Keratinocyte (primary cell): ENCODE results near the gene KLF16.
A peak's percentile ranks its signal among the peaks of the same experiment; 100 is the strongest.

Source experiments
- EZH2 ChIP-seq: IDR thresholded peaks from one replicate; pipeline ENCODE4 v1.6.1; 2012; ENCODE audit warnings: inconsistent platforms, mild to moderate bottlenecking, low read length, moderate library complexity
- TF ChIP-seq, protein P1 (sequence below), 3 experiments: IDR thresholded peaks in 1 of 3; conservative IDR thresholded peaks in 1 of 3; optimal IDR thresholded peaks in 1 of 3; 2 replicates in 2 of 3; 3 replicates in 1 of 3; pipeline versions ENCODE3 to v1.5.1; 2011; ENCODE audit warnings: low read length in 3 of 3, mild to moderate bottlenecking in 3 of 3, moderate library complexity in 2 of 3, control low read depth in 1 of 3, inconsistent platforms in 1 of 3; ENCODE audit not compliant: insufficient read depth in 2 of 3; ENCODE audit errors: extremely low read depth in 1 of 3

DNA sequence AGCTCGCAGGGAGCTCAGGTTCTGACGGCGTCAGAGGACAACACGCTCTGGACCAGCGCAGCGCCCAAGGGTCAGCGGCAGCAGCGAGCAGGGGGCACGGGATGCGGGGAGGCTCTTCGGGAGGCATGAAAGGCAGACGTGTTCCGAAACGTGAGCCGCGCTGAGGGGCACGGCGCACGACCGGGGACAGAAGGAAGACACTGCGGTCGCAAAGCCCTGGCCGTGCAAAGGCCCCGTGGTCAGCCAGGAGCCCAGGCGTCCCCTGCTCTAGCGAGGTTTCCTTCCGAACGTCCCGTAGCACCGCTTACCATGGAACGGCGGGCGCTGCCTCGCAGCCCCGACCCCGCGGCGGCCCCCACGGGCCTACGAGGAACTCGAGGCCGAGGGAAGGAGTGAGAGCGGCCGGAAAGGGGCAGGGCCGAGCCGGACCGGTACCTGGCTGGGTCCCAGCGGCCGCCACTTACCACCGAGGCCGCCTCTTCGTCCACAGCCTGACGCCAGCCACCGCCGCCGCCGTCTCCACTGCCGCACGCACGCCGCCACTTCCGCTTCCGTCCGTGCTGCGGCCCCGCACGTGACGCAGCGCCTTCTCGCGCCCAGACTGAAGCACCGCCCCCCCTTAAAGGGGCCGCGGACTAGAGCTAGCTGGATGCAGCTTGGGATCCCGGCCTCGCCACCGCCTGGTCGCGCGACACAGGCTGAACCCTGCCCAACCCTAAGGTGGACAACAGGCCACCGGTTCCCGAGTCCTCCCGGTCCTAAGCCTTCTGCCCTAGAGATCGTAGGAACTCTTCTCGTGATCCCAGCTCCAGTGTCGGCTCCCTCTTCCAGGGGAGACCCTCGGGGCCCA, 12.5 kb upstream of the KLF16 start:
- TF ChIP-seq, protein P1, sequence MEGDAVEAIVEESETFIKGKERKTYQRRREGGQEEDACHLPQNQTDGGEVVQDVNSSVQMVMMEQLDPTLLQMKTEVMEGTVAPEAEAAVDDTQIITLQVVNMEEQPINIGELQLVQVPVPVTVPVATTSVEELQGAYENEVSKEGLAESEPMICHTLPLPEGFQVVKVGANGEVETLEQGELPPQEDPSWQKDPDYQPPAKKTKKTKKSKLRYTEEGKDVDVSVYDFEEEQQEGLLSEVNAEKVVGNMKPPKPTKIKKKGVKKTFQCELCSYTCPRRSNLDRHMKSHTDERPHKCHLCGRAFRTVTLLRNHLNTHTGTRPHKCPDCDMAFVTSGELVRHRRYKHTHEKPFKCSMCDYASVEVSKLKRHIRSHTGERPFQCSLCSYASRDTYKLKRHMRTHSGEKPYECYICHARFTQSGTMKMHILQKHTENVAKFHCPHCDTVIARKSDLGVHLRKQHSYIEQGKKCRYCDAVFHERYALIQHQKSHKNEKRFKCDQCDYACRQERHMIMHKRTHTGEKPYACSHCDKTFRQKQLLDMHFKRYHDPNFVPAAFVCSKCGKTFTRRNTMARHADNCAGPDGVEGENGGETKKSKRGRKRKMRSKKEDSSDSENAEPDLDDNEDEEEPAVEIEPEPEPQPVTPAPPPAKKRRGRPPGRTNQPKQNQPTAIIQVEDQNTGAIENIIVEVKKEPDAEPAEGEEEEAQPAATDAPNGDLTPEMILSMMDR (optimal IDR thresholded peaks at IDR 0.05 in 1 of 3, IDR thresholded peaks at IDR 0.05 in 1 of 3, conservative IDR thresholded peaks at IDR 0.05 in 1 of 3; ENCODE audit: extremely low read depth in 1 of 3, insufficient read depth in 2 of 3, low read length in 3 of 3) = peak in 1 of 3 experiments; percentile 14
- no peak for TF ChIP-seq EZH2
